ENCODE measurements around the gene CPB2.

DNA sequence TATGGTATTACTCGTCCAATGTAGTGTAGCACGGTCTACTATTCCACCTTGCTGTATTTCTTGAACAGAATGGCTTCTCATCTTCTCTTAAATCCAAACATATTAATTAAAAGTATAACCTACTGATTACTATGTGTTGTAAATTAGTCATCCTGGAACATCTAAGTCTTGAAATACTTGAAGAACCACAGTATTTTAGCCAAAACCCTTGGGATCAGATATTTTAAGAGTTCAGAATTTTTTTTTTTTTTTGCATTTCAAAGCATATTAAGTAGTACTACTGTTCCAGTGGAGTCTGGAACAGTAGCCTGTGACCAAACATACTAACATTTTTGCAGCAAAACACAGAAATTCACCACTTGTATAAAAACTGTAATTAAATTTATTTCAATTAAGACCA, 82.4 kb downstream of the CPB2 start:
- TF ChIP-seq, protein P1, sequence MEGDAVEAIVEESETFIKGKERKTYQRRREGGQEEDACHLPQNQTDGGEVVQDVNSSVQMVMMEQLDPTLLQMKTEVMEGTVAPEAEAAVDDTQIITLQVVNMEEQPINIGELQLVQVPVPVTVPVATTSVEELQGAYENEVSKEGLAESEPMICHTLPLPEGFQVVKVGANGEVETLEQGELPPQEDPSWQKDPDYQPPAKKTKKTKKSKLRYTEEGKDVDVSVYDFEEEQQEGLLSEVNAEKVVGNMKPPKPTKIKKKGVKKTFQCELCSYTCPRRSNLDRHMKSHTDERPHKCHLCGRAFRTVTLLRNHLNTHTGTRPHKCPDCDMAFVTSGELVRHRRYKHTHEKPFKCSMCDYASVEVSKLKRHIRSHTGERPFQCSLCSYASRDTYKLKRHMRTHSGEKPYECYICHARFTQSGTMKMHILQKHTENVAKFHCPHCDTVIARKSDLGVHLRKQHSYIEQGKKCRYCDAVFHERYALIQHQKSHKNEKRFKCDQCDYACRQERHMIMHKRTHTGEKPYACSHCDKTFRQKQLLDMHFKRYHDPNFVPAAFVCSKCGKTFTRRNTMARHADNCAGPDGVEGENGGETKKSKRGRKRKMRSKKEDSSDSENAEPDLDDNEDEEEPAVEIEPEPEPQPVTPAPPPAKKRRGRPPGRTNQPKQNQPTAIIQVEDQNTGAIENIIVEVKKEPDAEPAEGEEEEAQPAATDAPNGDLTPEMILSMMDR (IDR thresholded peaks at IDR 0.05 in 2 of 3, conservative IDR thresholded peaks at IDR 0.05 in 1 of 3; ENCODE audit: borderline replicate concordance in 1 of 3, insufficient read depth in 1 of 3, low read depth in 2 of 3, low read length in 2 of 3) = no peak
- TF ChIP-seq POLR2A (IDR thresholded peaks at IDR 0.05; ENCODE audit: borderline replicate concordance, extremely low read depth, insufficient read depth, insufficient read length) = no peak
- TF ChIP-seq EZH2 (IDR thresholded peaks at IDR 0.05) = no peak
- TF ChIP-seq POLR2AphosphoS5 (IDR thresholded peaks at IDR 0.05; ENCODE audit: low read depth, low read length) = no peak

Data from HCT116 (cell line).